Subcutaneous adipose tissue (tissue), 4 donors: ENCODE data around the gene CWC22. TPM values are rescaled to one million over a fixed set of nuclear protein-coding genes. Genes with fewer than 3 reads are reported as not detected.

Experiments used
- total RNA-seq, 4 donors: library from RNA; depleted of rRNA; stranded (reverse); fragments of >200 nt; gene quantifications; one replicate each; pipeline ENCODE4 v1.1.0, GENCODE V29; 2016
- TF ChIP-seq, protein P1 (sequence below): fragments of 450-650 bp; IDR thresholded peaks from one replicate; pipeline ENCODE4 v1.5.1; 2016; ENCODE audit warnings: low read depth, mild to moderate bottlenecking, control low read depth, antibody characterized with exemption, moderate library complexity

Gene CWC22
- total RNA-seq, 4 donors from 2014 or later = 14.3 to 23.6 (median 22.0) TPM

DNA sequence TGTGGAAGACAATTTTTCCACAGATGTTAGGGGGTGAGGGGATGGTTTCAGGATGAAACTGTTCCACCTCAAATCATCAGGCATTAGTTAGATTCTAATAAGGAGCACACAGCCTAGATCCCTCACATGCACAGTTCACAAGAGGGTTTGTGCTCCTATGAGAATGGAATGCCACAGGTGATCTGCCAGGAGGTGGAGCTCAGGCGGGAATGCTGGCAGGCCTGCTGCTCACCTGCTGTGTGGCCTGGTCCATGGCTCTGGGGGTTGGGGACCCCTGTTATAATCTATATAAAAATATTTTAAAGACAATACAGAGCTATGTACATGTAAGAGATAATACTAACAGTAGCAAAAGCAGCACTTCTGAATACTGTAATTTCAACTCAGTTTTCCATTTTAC lies 19.2 kb downstream of the CWC22 start:
- TF ChIP-seq, protein P1, sequence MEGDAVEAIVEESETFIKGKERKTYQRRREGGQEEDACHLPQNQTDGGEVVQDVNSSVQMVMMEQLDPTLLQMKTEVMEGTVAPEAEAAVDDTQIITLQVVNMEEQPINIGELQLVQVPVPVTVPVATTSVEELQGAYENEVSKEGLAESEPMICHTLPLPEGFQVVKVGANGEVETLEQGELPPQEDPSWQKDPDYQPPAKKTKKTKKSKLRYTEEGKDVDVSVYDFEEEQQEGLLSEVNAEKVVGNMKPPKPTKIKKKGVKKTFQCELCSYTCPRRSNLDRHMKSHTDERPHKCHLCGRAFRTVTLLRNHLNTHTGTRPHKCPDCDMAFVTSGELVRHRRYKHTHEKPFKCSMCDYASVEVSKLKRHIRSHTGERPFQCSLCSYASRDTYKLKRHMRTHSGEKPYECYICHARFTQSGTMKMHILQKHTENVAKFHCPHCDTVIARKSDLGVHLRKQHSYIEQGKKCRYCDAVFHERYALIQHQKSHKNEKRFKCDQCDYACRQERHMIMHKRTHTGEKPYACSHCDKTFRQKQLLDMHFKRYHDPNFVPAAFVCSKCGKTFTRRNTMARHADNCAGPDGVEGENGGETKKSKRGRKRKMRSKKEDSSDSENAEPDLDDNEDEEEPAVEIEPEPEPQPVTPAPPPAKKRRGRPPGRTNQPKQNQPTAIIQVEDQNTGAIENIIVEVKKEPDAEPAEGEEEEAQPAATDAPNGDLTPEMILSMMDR = no peak

DNA sequence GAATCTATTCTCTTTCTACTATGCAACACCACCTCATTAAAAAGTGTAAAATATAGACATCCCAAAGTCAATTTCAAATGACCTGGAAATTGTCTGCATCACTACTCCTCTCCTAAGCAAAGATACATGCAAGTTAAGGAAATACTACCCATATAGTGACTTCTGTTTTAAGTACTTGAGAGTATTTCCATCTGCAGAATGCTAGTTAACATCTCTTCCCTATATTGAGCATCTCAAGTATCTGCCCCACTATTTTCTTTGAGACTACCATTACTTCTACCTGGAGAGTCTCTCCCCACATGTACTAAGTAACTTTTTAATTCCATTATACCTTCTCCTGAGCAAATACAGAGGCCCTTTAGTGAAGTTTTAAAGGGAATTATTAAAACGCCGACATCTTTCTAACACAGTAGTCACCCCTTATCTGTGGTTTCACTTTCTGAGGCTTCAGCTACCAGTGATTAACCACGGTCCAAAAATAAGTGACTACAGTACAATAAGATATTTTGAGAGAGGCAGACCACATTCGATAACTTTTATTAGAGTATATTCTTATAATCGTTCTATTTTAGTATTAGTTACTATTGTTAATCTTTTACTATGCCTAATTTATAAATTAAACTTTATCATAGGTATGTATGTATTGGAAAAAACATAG lies 21.8 kb downstream of the CWC22 start:
- TF ChIP-seq, protein P1 = no peak

DNA sequence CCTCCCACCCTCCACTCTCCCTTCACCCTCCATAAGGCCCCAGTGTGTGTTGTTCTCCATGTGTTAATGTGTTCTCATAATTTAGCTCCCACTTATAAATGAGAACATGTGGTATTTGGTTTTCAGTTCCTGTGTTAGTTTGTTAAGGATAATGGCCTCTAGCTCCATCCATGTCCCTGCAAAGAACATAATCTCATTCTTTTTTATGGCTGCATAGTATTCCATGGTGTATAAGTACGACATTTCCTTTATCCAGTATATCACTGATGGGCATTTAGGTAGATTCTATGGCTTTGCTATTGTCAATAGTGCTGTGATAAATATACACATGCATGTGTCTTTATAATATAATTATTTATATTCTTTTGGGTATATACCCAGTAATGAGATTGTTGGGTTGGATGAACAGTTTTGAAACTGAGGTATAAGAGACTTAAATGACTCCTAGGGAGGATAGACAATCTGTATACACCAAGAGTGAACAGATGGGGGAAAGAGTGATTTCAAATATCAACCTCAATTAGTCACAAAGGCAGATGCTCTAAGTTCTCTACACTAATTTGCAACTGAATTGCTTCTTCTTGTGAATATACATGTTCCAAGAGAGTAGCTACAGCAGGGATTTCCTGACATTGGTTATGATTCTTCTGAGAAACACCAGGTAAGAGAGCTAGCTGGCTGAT lies 23.7 kb downstream of the CWC22 start:
- TF ChIP-seq, protein P1 = no peak

DNA sequence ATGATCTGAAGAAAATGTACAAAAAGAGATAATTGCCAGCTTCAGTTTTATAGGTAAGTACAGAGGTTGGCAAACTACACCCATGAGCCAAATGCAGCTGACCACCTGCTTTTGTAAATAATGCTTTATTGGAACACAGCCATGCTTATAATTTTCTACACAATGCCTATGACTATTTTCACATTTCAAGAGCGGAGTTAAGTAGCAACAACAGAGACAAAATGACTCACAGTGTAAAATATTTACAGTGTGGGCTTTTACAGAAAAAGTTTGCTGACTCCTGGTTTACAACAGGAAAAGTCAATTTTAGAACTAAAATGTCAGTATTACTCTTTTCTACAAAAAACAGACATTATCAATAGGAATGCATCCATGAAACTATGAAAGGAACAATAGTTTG lies 26.0 kb downstream of the CWC22 start:
- TF ChIP-seq, protein P1 = no peak

DNA sequence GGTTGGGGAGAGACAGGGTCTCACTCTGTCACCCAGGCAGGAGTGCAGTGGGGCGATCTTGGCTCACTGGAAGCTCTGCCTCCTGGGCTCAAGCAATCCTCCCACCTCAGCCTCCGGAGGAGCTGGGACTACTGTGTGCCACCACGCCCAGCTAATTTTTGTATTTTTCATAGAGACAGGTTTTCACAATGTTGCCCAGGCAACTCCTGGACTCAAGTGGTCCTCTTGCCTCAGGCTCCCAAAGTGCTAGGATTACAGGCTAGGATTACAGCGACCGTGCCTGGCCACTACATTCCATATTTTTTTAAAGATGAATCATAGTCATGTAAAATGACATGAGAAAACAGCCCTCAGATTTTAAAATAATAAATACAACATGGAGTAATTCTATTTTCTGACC lies 32.3 kb downstream of the CWC22 start:
- TF ChIP-seq, protein P1 = no peak

DNA sequence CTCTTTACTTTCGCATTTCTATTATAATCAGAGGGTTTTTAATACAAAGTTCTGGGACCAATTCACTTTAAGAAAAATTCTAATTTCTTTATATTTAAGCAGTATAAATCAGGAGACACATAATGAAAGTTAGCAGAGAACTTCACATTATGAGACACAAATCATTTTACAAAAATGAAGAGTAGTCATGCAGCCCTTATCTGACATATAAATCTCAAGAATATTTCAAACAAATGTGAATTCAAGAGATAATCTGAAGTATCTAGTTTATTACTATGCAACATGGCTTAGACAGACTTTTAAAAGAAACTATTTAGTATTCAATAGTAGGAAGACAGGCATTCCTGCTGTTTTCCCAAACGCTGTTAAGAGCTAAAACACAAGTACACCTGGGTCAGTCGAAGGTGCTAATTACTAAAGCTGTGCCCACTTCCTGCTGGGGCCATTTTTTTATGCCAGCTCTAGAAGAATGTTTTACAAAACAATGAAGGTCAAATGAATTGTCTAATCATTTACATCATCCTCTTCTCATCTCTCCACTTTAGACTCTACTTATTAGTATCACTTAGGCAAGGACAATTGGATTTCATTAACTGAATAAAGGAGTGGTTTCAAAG lies 40.2 kb downstream of the CWC22 start:
- TF ChIP-seq, protein P1 = no peak
